GM23338 (cell line): Measurements from ENCODE around the gene FBXW4. TPM values are rescaled to one million over a fixed set of nuclear protein-coding genes. Genes with fewer than 3 reads are reported as not detected.

Source experiments
- ATAC-seq: fragments of 200-7000 bp; cut with Tn5 transposase; 3 replicates; pipeline ENCODE4 v1.9.1; 2020
- DNase-seq: peaks from one replicate; pipeline ENCODE4 v3.0.0-alpha.2; 2015; ENCODE audit warnings: low spot score
- H2AFZ ChIP-seq: fragments of 200-600 bp; sonication (generic); 2 replicates; pipeline ENCODE4 v1.8.0; 2016; ENCODE audit warnings: antibody characterized with exemption, mild to moderate bottlenecking, moderate library complexity
- H3F3A ChIP-seq: fragments of 200-600 bp; sonication (generic); replicated peaks from 2 replicates; pipeline ENCODE4 v1.8.0; 2017; ENCODE audit warnings: antibody characterized with exemption, mixed run types, low read depth
- H3K27ac ChIP-seq: fragments of 200-600 bp; sonication (generic); 2 replicates; pipeline ENCODE4 v1.6.1; 2016; ENCODE audit warnings: low read depth
- H3K27me3 ChIP-seq: fragments of 200-600 bp; sonication (generic); 2 replicates; pipeline ENCODE4 v1.8.0; 2016; ENCODE audit warnings: mild to moderate bottlenecking, mixed run types, moderate library complexity; ENCODE audit not compliant: insufficient read depth
- H3K36me3 ChIP-seq: fragments of 200-600 bp; sonication (generic); 2 replicates; pipeline ENCODE4 v1.8.0; 2016; ENCODE audit warnings: mild to moderate bottlenecking; ENCODE audit not compliant: insufficient read depth
- H3K4me1 ChIP-seq: fragments of 200-600 bp; sonication (generic); 2 replicates; pipeline ENCODE4 v1.8.0; 2016; ENCODE audit warnings: mild to moderate bottlenecking, moderate library complexity; ENCODE audit not compliant: insufficient read depth
- H3K4me2 ChIP-seq: fragments of 200-600 bp; sonication (generic); 2 replicates; pipeline ENCODE4 v1.7.1; 2017; ENCODE audit warnings: mixed run types
- H3K4me3 ChIP-seq: fragments of 200-600 bp; sonication (generic); 2 replicates; pipeline ENCODE4 v1.6.1; 2016; ENCODE audit warnings: mixed run types
- H3K79me2 ChIP-seq: fragments of 200-600 bp; sonication (generic); replicated peaks from 2 replicates; pipeline ENCODE4 v1.8.0; 2017; ENCODE audit warnings: mild to moderate bottlenecking; ENCODE audit not compliant: insufficient read depth
- H3K9me2 ChIP-seq: fragments of 200-600 bp; sonication (generic); 2 replicates; pipeline ENCODE4 v1.8.0; 2017; ENCODE audit not compliant: insufficient read depth
- H4K20me1 ChIP-seq: fragments of 200-600 bp; sonication (generic); replicated peaks from 2 replicates; pipeline ENCODE4 v1.8.0; 2017; ENCODE audit warnings: mild to moderate bottlenecking; ENCODE audit not compliant: insufficient read depth
- H3K27ac Mint-ChIP-seq: 2 replicates; pipeline ENCODE4 v1.8.0; 2020; ENCODE audit warnings: inconsistent platforms, mild to moderate bottlenecking, moderate library complexity, mixed read lengths
- H3K27me3 Mint-ChIP-seq: 3 replicates; pipeline ENCODE4 v1.8.0; 2022; ENCODE audit warnings: low read depth, mild to moderate bottlenecking, moderate library complexity, mixed read lengths, inconsistent platforms; ENCODE audit not compliant: insufficient read depth, poor library complexity
- H3K36me3 Mint-ChIP-seq: 3 replicates; pipeline ENCODE4 v1.8.0; 2021; ENCODE audit warnings: low read depth, mild to moderate bottlenecking, inconsistent platforms, moderate library complexity, mixed read lengths
- H3K4me1 Mint-ChIP-seq: 3 replicates; pipeline ENCODE4 v1.8.0; 2020; ENCODE audit warnings: mild to moderate bottlenecking, inconsistent platforms, mixed read lengths
- H3K4me3 Mint-ChIP-seq: 3 replicates; pipeline ENCODE4 v1.8.0; 2021; ENCODE audit warnings: moderate library complexity, mild to moderate bottlenecking, inconsistent platforms, mixed read lengths
- H3K9me3 Mint-ChIP-seq: 3 replicates; pipeline ENCODE4 v1.8.0; 2020; ENCODE audit warnings: moderate library complexity, mild to moderate bottlenecking, inconsistent platforms, mixed read lengths
- CREB1 ChIP-seq: fragments of 250-450 bp; sonication (Bioruptor Pico); IDR thresholded peaks from 2 replicates; pipeline ENCODE4 v1.5.0; 2020; ENCODE audit warnings: low read depth, mild to moderate bottlenecking, moderate library complexity
- CTCF ChIP-seq, 2 experiments: fragments of 200-600 bp in 1 of 2; sonication (generic) in 1 of 2; conservative IDR thresholded peaks; 2 replicates each; pipeline versions ENCODE4 v1.5.1 to v1.6.1; 2016 to 2017; ENCODE audit warnings: antibody characterized with exemption in 2 of 2, low read depth in 2 of 2, mild to moderate bottlenecking in 2 of 2, moderate library complexity in 1 of 2
- ETS1 ChIP-seq: IDR thresholded peaks from 2 replicates; pipeline ENCODE4 v1.6.1; 2016; ENCODE audit warnings: antibody characterized with exemption
- EZH2 ChIP-seq: fragments of 200-600 bp; sonication (generic); IDR thresholded peaks from one replicate; pipeline ENCODE4 v1.8.0; 2017; ENCODE audit warnings: antibody characterized with exemption, mild to moderate bottlenecking, low read depth; ENCODE audit not compliant: unreplicated experiment
- EZH2phosphoT487 ChIP-seq: fragments of 200-600 bp; sonication (generic); IDR thresholded peaks from one replicate; pipeline ENCODE4 v1.8.1; 2018; ENCODE audit warnings: antibody characterized with exemption; ENCODE audit not compliant: unreplicated experiment
- JUNB ChIP-seq: IDR thresholded peaks from one replicate; pipeline ENCODE4 v1.6.1; 2016; ENCODE audit warnings: antibody characterized with exemption; ENCODE audit not compliant: unreplicated experiment
- NANOG ChIP-seq: IDR thresholded peaks from 2 replicates; pipeline ENCODE4 v1.6.1; 2016; ENCODE audit warnings: antibody characterized with exemption, borderline replicate concordance
- POLR2AphosphoS5 ChIP-seq: IDR thresholded peaks from 2 replicates; pipeline ENCODE4 v1.6.1; 2016; ENCODE audit warnings: antibody characterized with exemption, low read depth
- REST ChIP-seq: IDR thresholded peaks from one replicate; pipeline ENCODE4 v1.6.1; 2018; ENCODE audit warnings: antibody characterized with exemption; ENCODE audit not compliant: unreplicated experiment
- STAT1 ChIP-seq: IDR thresholded peaks from one replicate; pipeline ENCODE4 v1.6.1; 2016; ENCODE audit warnings: antibody characterized with exemption; ENCODE audit not compliant: unreplicated experiment
- ZNF114 ChIP-seq: fragments of 250-450 bp; sonication (Bioruptor Pico); IDR thresholded peaks from 2 replicates; pipeline ENCODE4 v1.5.0; 2020; ENCODE audit warnings: mild to moderate bottlenecking, moderate library complexity
- ZNF331 ChIP-seq: fragments of 250-450 bp; sonication (Bioruptor Pico); IDR thresholded peaks from 2 replicates; pipeline ENCODE4 v1.5.0; 2020; ENCODE audit warnings: low read depth, mild to moderate bottlenecking, moderate library complexity
- ZNF462 ChIP-seq: fragments of 250-450 bp; sonication (Bioruptor Pico); IDR thresholded peaks from 2 replicates; pipeline ENCODE4 v1.5.0; 2020; ENCODE audit warnings: mild to moderate bottlenecking, moderate library complexity
- polyA plus RNA-seq: library from polyadenylated mRNA; unstranded; fragments of >200 nt; fragmentation: Nextera tagmentation; extraction: Ambion mirVana; gene quantifications from 2 replicates; pipeline ENCODE4 v1.2.1, GENCODE V29; 2016
- total RNA-seq: library from RNA; depleted of rRNA; stranded (reverse); fragments of >200 nt; shearing (Covaris generic); gene quantifications from 2 replicates; pipeline ENCODE4 v1.2.3, GENCODE V29; 2014

Gene FBXW4
- total and polyA plus RNA-seq, 2 experiments from 2014 or later, result 8.0 to 18.6 TPM

GRCh38 chr10:101607124-101607523, 87.8 kb downstream of the FBXW4 start:
- no peak overlapping the region for H2AFZ ChIP-seq
- no peaks in the 10 kb centered on the region for H3K9me2 ChIP-seq
- Mint-ChIP-seq H3K27me3 (peaks cover 5% of the 10 kb centered on the region), H3K4me3 (no peak overlapping the region), H3K4me1 (peaks cover 10% of the 10 kb centered on the region; the same call in 2 of the 3 replicates), H3K27ac (no peak overlapping the region), H3K36me3 (peaks cover 21% of the 10 kb centered on the region; the same call in 2 of the 3 replicates), H3K9me3 (no peaks in the 10 kb centered on the region)
- H3F3A ChIP-seq, result no peaks in the 10 kb centered on the region
- H3K36me3 ChIP-seq, result no peaks in the 10 kb centered on the region
- no peak overlapping the region for H3K27ac ChIP-seq
- no peaks in the 10 kb centered on the region for H3K4me1 ChIP-seq
- ATAC-seq (peak; percentile 9; the same call in 2 of the 3 replicates), DNase-seq (peak; percentile 20)
- peak overlapping the region; percentile 38; the same call in 1 of the 2 replicates for H3K4me2 ChIP-seq
- no peaks in the 10 kb centered on the region for H4K20me1 ChIP-seq
- no peak overlapping the region for H3K4me3 ChIP-seq
- no peaks in the 10 kb centered on the region for H3K27me3 ChIP-seq
- TF ChIP-seq JUNB (no peak), EZH2phosphoT487 (no peak), ZNF331 (CRISPR knock-in tag) (no peak), STAT1 (no peak), ETS1 (no peak), CREB1 (no peak), POLR2AphosphoS5 (no peak), ZNF114 (CRISPR knock-in tag) (no peak), CTCF (conservative IDR thresholded peaks at IDR 0.05; ENCODE audit: low read depth in 2 of 2) (no peak), REST (no peak), NANOG (no peak), EZH2 (no peak), ZNF462 (CRISPR knock-in tag) (no peak)
- no peaks in the 10 kb centered on the region for H3K79me2 ChIP-seq
